PC-9 (cell line): Measurements from ENCODE around the gene ESAM.

Experiments
- CTCF ChIP-seq: fragments of 200-600 bp; sonication (generic); conservative IDR thresholded peaks from 2 replicates; pipeline ENCODE4 v1.6.1; 2017; ENCODE audit warnings: mixed run types, antibody characterized with exemption, mild to moderate bottlenecking, moderate library complexity
- EZH2 ChIP-seq: fragments of 200-600 bp; sonication (generic); IDR thresholded peaks from 2 replicates; pipeline ENCODE4 v1.8.0; 2017; ENCODE audit warnings: antibody characterized with exemption, low read depth

DNA sequence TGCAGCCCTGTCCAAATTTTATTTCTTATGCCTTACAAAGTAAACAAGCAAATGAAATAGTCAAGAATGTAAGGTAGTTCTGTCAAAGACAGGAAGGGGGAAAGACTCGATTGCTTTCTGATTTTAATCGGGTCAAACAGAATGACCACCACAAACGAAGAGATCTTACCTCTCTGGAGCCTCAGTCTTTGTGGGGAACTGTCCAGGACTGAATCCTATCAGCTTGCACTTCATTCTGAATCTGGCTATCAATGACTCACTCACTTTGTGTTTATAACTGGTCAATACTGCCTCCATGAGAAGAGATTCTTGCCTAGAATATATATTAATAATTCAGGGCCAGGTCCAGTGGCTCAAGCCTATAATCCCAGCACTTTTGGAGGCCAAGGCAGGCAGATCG, 20.9 kb upstream of the ESAM start:
- TF ChIP-seq CTCF (no peak), EZH2 (no peak)
